NCI-H2196 (cell line): ENCODE data around the gene ENTPD6.
"Not testable (repeated sequence)": the region's sequence is repeated elsewhere in the genome, so short reads cannot be mapped to it uniquely, and the experiment has no call there.

ENCODE experiments used
- DNase-seq: peaks from one replicate; lab custom pipeline; 2025; ENCODE audit not compliant: unreplicated experiment; lab: John Stamatoyannopoulos, UW

Gene ENTPD6

DNA sequence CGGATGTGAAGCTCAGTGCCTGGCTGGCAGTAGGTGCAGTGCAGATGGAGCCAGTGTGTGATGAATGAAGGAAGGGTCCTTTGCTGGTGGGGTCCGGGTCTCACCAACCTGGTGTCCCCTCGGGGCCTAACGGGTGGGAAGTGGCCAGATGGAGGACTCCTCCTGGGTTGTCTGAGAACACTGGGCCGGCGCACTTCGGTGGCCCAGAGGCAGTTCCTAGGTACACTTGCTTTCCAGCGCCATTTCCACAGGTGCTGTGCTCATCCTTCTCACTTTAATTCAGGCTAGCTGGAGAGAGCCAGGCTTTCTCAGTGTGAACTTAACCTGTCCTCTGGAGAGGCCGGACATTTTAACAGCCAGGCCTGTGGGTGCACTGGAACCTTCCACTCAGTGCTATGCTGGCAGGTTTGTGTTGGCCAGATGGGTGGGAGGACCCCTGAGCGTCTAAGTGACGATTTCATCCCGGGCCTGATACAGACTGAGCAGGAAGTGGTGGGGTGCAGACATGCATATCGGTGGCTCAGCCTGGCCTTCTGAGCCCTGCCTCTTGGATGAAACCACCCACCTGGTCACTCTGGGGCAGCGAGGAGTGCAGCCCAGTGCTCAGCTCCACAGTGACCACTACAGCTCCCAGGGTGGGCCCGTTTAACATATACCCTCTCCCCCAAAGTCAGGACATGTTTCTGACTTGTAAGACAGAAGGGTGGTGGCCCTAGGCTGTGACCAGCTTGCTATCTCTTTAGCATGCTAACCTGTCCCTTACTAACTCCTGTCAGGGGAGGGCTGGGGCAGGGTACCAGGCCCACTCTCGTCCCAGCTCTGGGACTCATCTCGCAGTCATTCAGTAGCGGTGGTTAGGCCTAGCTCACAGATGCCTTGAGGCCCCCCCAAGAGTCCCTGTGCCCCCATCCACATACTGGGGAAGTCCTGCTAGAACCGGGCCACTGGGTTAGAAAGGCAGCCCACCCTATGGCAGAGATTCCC, 44.2 kb downstream of the ENTPD6 start:
- DNase-seq, result no peak

DNA sequence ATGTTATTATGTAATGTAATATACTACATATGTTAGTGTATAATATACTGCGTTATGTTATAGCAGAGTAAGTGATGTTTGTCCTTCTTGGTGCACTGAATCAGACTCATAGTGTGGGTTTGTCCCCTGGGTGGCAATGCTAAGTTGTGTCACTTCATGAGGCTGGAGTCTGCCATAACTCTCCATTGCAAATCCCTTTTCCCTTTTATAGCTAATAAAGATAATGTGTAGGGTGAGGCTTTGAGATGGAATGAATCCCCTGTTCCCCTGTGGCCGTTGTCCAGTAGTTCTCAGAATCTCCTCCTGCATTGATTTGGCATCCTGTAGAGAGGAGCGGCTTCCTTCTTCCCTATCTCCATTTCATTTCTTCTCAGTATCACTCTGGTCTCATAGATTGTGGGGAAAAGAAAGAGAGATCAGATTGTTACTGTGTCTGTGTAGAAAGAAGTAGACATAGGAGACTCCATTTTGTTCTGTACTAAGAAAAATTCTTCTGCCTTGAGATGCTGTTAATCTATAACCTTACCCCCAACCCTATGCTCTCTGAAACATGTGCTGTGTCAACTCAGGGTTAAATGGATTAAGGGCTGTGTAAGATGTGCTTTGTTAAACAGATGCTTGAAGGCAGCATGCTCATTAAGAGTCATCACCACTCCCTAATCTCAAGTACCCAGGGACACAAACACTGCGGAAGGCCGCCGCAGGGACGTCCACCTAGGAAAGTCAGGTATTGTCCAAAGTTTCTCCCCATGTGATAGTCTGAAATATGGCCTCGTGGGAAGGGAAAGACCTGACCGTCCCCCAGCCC, 45.5 kb downstream of the ENTPD6 start:
- not testable (repeated sequence) for DNase-seq

DNA sequence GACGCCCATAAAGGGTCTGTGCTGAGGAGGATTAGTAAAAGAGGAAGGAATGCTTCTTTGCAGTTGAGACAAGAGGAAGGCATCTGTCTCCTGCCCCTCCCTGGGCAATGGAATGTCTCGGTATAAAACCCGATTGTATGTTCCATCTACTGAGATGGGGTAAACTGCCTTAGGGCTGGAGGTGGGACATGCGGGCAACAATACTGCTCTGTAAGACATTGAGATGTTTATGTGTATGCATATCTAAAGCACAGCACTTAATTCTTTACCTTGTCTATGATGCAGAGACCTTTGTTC, 46.1 kb downstream of the ENTPD6 start:
- not testable (repeated sequence) for DNase-seq

DNA sequence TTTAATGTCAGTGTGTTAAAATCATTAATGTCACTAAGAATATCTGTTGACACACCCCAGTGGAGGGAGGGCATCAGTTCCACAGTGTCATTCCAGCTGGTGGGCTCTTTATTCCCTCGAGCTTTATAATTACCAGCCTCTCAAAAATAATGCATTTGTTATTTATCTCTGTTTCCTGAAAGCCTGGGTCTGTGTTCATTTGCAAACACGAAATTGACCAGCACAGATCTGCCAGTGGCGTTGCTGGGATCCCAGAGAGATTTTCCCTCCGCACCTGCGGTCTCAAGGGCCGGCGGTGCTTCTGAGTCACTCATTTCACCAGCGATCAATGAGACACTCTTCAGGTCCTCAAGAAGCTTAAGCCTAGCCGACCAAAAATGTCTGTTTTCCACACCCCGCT, 46.7 kb downstream of the ENTPD6 start:
- no peak for DNase-seq

DNA sequence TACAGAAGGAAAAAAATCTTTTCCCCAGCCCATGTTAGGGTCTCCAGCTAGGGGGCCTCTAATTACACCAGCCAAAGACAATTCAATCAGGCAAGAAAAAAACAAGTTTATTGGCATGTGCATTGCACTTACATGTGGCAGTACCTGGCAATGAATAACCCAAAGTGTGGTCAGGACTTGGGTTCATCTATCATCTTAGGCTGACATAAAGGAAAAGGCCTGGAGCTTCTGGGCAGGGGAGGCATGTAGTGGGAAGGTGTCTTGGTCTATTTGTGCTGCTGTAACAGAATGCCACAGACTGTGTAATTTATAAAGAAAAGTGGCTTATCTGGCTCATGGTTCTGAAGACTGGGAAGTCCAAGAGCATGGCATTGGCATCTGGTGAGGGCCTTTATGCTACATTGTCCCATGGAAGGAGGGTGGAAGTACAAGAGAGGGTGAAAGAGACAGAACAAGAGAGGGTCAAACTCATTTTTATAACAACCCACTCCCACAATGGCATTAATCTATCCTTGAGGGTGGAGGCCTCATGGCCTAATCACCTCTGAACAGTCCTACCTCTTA, 48.0 kb downstream of the ENTPD6 start:
- DNase-seq, result no peak

DNA sequence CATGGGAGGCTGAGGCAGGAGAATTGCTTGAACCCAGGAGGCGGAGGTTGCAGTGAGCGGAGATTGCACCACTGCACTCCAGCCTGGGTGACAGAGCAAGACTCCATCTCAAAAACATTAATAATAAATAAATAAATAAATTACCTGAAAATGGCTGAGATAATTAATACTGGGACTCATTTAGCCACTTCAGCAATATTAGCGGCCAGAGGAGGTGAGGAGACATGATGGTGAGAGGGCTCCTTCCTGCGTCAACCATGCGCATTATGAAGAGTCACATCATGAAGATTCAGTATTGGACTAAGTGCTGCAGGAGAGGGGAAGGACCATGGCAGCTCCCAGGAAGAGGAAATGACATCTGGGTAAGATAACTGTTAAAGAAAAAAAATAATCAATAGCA, 49.5 kb downstream of the ENTPD6 start:
- no peak for DNase-seq

DNA sequence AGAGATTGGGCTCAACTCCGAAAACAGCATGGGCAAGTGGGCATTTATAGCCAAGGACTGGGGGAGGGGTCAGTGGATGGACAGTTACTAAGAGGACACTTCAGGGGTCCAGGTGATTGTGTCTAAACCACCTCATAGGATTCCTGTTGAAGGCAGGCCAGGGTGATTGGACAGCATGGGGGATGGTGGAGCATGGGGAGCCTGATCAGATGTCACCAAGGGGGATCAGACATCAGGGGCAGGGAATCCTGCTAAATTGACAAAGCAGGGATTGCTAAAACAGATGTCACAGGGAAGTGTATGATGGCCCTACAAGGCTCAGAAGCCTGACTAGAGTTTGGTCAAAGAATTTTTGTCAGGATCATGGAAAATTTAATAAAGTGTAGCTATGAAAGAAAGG, 49.9 kb downstream of the ENTPD6 start:
- no peak for DNase-seq

DNA sequence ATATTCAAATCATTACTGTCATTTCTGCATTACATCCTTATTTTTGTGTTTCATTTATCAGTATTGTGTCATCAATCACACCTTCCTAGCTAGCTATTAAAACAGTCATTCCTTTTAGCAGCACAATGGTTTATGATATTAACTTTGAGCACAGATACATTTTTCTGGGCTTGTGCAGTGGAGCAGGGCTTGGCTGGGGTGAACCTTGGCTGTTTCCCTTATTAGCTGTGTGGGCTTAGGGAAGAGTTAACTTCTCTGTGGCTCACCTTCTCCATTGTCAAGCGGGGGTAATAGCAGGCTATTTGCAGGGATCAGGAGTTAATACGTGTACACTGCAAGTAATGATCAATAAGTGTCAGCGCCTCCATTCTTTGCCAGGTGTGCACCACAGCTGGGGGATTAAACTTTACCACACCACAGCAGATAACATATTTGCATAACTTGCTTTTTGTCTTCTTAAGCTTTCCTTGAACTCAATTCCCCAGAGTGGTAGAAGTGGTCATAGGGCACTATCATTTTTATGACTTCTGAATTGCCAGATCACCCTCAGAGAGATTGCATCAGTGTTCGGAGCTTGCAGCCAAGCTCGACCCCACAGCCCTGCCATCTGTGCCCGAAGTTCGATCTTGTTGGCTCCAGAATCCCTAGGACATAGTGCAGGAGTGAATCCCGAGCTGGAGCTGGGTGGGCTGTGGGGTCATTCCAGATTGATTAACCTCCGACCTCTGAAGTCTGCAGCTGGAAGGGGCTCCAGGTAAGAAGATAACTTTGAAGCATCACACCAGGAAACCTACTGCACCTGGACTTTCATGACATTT, 50.9 kb downstream of the ENTPD6 start:
- no peak for DNase-seq

DNA sequence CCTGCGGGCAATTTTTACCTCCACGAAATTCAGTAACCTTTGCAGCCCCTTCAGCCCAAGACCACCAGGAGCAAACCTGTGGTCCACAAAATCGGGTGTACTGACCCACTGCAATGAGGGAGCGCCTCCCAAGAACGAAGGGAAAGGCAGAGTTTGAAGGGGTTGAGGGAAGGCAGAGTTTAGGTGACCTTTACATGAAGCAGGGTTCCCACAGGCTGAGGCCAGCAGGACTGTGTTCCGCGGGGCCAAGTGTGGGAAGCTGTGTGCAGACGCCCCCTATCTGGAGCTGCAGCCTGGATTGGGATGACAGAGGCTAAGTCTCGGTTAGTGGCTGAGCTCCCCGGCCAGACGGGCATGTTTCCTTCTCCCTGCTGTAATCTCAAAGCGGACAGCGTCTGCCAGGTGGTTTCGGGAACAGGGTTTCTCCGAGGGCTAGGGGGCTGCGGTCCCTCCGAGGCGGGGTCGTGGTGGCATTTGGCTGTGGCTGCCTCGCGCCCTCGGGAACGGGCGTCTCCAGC, 51.5 kb downstream of the ENTPD6 start:
- peak; percentile 42 for DNase-seq

DNA sequence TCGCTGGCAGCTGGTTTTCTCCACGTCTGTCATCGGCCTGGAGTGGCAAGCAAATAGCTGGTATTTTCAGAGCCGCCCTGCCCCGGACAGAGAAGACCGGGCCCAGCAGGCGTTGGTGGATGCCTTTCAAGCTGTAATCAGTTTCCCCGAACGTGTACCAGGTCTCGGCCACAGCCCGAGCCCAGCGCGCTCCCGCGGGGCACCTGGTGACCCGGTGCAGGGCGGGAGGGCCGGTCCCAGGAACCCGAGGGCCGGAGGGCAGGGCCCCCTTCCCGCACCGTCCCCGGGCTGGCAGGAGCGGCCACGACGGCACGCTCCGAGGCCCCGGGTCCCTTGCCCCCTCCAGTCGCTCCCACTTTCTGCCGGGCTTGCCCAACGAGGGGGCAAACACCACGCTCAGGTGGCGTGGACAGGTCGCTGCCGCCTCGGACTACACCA, 52.0 kb downstream of the ENTPD6 start:
- no peak for DNase-seq

DNA sequence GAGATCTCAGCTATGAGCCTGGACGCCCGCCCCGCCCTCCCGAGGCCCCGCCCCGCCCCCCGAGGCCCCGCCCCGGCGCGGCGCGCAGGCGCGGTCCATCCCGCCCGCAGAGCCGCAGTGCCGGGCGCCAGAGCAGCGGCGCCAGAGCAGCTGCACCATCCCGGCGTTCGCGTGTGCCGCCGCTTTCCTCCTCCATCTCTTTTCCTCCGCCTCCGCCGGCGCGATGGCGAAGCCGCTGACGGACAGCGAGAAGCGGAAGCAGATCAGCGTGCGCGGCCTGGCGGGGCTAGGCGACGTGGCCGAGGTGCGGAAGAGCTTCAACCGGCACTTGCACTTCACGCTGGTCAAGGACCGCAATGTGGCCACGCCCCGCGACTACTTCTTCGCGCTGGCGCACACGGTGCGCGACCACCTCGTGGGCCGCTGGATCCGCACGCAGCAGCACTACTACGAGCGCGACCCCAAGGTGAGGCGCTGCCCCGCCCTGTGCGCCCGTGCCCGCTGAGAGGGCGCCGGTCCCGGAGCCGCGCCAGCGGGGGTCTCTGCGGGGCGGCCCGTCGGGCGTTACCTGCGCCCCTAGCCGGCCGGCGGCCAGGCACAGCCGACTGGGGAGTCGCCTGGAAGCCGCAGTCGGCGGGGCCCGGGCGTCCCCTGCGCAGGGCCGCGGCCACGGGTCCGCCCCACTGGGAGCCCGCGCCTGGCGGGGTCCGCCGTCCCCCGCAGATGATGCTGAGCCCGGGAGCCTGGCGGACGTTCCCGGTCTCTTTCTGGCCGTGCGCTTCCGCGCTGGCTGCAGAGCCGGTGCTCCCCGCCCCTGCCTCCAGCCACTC, 52.7 kb downstream of the ENTPD6 start, which contains the start of gene PYGB:
TSS of gene PYGB (plus strand) at position 130 of the 830 bp plus-strand sequence. CDS start at position 224, 94 bp downstream.
- DNase-seq, result peak; percentile 83

DNA sequence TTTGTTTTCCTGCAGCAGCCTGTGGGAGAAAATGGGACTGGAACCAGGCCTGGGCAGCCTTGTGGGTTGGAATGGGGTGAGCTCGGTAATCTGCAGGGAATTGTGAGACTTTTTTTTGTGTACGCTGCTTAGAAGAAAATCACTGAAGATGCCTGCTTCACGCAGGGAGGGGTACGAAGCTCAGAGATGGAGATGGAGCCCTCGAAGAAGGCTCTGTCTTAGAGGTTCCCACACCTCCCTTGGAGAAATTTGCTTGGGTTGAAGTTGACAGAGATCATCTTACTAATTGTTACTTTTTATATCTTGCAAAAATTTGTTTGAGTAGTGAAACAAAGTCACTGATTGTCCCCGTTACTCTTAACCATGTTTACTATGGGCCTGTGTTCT, 53.3 kb downstream of the ENTPD6 start:
- no peak for DNase-seq

DNA sequence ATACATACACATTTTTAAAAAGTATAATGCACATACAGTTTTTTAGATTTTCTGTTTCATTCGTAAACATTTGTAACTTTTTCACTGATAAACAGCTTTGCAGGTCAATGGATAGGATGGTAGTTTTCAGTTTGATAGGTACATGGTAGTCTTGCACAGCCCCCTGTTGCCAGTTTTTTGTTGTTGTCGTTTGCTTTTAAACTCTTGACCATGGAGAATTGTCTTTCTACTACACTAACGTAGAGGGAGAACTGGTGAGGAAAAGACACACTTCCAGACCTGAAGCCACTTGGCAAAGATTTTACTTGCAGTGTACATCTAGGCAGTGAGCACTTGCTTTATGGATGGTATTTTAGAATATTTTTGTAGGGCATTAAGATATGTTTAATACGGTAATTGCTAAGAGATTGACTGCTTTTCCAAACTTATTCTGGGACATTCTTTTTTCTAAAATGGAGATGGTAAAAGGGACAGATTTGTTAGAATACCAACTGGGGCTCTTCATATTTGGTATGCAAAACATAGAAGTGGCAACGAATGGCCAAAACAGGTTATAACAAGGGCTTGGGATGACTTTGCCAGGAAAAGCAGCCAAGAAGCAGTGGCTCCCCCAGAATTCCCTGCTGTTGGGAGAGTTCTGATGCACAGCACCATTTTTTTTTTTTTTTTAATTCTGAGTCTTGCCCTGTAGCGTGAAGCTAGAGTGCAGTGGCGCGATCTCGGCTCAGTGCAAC, 53.9 kb downstream of the ENTPD6 start:
- DNase-seq, result no peak

DNA sequence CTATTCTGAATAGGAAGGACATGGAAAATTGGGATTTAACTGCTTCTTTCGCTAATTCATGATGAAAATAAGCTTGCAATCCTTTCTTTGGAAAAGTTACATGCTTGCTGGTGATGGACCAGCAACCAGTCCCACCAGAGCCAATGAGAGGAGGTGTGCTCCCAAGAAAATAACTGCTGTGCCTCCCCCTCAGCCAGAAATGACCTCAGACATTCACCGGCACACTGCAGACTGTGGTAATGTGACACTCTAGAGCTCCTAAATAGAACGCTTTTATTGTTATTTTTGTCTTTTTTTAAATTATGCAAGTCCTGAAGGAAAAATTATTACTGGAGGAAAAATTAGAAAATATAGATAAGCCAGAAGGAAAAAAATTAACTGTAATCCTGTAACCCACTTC, 55.0 kb downstream of the ENTPD6 start:
- DNase-seq, result no peak

DNA sequence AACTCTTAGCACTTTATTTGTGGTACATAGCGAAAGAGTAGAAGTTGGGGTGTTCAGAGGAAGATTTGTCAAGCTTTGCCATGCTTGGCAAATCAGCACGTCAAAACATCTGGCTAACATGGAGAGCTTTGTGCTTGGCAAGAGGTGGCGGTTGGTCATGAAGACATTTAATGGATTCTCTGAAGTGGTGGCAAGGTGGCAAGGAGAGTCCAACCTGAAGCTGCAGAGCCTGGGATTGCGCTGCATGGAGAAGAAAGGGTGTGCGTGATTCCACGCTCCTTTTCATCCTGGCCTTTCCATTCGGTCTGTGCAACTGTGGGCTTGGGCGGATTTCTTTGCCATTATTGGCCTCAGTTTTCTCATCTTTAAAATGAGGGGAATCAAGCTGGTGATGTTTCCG, 55.5 kb downstream of the ENTPD6 start:
- DNase-seq, result no peak

DNA sequence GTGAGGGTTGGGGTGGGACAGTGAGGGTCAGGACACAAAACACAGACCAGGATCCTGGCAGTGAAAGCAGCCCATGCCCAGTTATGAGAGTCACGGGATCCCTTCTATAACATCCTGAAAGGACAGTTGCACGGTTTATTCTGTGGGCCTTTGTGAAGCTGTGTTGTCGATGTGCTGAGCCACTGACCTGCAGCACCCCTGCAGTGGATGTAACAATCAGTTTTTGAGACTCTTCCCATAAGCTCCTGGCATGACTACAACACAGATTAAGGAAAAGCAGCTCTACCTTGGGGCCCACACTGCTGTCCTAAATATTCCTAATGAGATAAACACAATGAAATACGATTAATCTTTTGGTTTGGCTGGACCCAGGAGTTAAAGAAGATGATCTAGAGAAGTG, 56.0 kb downstream of the ENTPD6 start:
- no peak for DNase-seq

DNA sequence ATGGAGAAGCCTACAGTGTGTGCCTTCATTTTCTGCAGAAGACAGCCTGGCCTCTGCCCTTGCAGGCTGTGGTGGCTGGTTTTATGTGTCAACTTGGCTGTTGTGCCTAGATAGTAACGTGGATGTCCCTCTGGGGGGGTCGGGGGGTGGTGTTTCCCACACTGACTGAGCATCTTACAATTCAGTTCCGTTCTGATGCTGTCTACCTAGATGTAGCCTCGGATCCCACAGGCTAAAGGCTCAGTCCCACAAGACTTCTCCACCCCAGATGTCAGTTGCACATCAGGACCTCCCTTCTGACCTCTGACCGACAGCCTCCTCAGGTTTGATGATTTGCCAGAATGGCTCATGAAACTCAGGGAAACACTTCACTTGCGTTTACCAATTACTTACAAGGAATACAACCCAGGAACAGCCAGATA, 56.7 kb downstream of the ENTPD6 start:
- no peak for DNase-seq

DNA sequence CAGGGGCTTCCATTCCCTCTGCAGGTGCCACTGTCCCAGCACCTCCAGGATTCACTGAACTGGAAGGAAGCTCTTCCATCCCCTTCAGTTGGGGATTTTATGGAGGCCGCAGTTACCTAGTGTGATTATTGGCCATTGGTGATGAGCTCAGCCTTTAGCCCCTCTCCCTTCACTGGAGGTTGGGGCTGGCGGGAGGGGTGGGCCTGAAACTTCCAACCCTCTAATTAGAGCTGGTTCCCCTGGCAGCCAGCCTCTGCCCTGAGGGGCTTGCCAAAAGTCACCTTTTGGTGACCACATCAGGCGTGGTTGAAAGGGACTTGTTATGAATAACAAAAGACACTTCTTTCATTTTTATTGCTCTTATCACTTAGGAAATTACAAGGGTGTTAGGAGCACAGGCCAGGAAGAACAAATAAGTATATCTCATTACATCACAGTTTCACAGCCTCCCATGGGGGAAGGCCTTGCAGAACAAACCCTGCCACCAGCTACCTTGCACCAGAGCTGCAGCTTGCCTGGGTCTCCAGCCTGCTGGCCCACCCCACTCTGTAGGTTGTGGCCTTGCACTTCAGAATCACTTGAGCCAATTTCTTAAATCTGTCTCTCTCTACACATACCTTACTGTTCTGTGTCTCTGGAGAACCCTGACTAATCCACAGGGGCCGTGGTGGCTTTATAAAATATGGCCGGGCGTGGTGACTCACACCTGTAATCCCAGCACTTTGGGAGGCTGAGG, 57.3 kb downstream of the ENTPD6 start:
- DNase-seq, result peak; percentile 32
